Body of pancreas (tissue), 4 donors: ENCODE data around the gene SLC35E3. TPM values are rescaled to one million over a fixed set of nuclear protein-coding genes. Genes with fewer than 3 reads are reported as not detected.

ENCODE experiments used
- ATAC-seq: fragments of 150-250 bp; one replicate; pipeline ENCODE4 v1.9.1; 2016
- DNase-seq, 4 donors: peaks; one replicate each; pipeline ENCODE4 v3.0.0-alpha.2; 2019
- H3K27ac ChIP-seq, 4 donors: fragments of 200-600 bp; sonication (generic); 1 replicate in 3 of 4; 2 replicates in 1 of 4; pipeline versions ENCODE4 v1.5.1 to v1.6.1; 2016 to 2019; ENCODE audit warnings: mild to moderate bottlenecking in 1 of 4, mixed read lengths in 1 of 4, moderate library complexity in 1 of 4
- H3K27me3 ChIP-seq, 2 donors: fragments of 200-600 bp; sonication (generic); one replicate each; pipeline ENCODE4 v1.6.0; 2016; ENCODE audit warnings: mild to moderate bottlenecking in 1 of 2
- H3K36me3 ChIP-seq, 2 donors: fragments of 200-600 bp; sonication (generic); replicated peaks in 1 of 2; 2 replicates each; pipeline ENCODE4 v1.5.1; 2016; ENCODE audit warnings: low read depth in 2 of 2; ENCODE audit not compliant: insufficient read depth in 1 of 2
- H3K4me1 ChIP-seq: fragments of 200-600 bp; sonication (generic); one replicate; pipeline ENCODE4 v1.6.0; 2016
- H3K4me3 ChIP-seq, 2 donors: fragments of 200-600 bp; sonication (generic); 1 replicate in 1 of 2; 2 replicates in 1 of 2; pipeline ENCODE4 v1.5.1; 2016 to 2019
- H3K9me3 ChIP-seq, 3 donors: fragments of 200-600 bp; sonication (generic); 1 replicate in 2 of 3; 2 replicates in 1 of 3; pipeline ENCODE4 v1.5.1; 2016
- CTCF ChIP-seq, 7 experiments: fragments of 450-650 bp in 4 of 7; fragments of 200-600 bp in 3 of 7; sonication (generic) in 3 of 7; IDR thresholded peaks; one replicate each; pipeline ENCODE4 v1.5.1; 2016 to 2019; ENCODE audit warnings: antibody characterized with exemption in 7 of 7
- POLR2A ChIP-seq, 3 donors: fragments of 450-650 bp; IDR thresholded peaks; one replicate each; pipeline ENCODE4 v1.6.1; 2016; ENCODE audit warnings: antibody characterized with exemption in 3 of 3, mild to moderate bottlenecking in 2 of 3
- WGBS, 2 donors: methylation state at CpG; one replicate each; pipeline ENCODE4 v1.1.5; 2017; 5-methylcytosine and 5-hydroxymethylcytosine counted together
- intact Hi-C: fragments of 100-400 bp; cut with DNase I; formaldehyde crosslinking; loops from one replicate; pipeline ENCODE4 v1.15.1; 2023
- total RNA-seq, 2 donors: library from RNA; depleted of rRNA; stranded (reverse); fragments of >200 nt; gene quantifications; one replicate each; pipeline ENCODE4 v1.1.0, GENCODE V29; 2016

Gene SLC35E3
- total RNA-seq, 2 donors from 2014 or later = 2.1 to 2.6 TPM

- Histone ChIP-seq H3K36me3 (peaks cover 8 to 36% of the 10 kb centered on the region in 2 donors), H3K9me3 (no peaks in the 10 kb centered on the region), H3K4me3 (no peak overlapping the region), H3K4me1 (no peaks in the 10 kb centered on the region), H3K27ac (no peak overlapping the region), H3K27me3 (no peaks in the 10 kb centered on the region)
- 95 to 96% methylated on average over 16 of the region's 16 CpGs for WGBS, 2 donors
- no peak for DNase-seq
- intact Hi-C loops = no loop called here
- TF ChIP-seq CTCF (IDR thresholded peaks at IDR 0.05) = no peak
- TF ChIP-seq POLR2A (IDR thresholded peaks at IDR 0.05) = no peak
- ATAC-seq = no peak
Measured at GRCh38 chr12:68824597-68825250, 78.7 kb downstream of the SLC35E3 start.

- WGBS, 2 donors = 91 to 94% methylated on average over 11 of the region's 11 CpGs
- H3K36me3 ChIP-seq = peaks cover 8 to 31% of the 10 kb centered on the region in 2 donors
- intact Hi-C loops = no loop called here
- H3K27ac ChIP-seq = no peak overlapping the region
- H3K9me3 ChIP-seq = no peaks in the 10 kb centered on the region
- H3K27me3 ChIP-seq = no peaks in the 10 kb centered on the region
- H3K4me3 ChIP-seq = no peak overlapping the region
- TF ChIP-seq CTCF (IDR thresholded peaks at IDR 0.05) = no peak
- TF ChIP-seq POLR2A (IDR thresholded peaks at IDR 0.05) = no peak
- no peak for DNase-seq
- no peak for ATAC-seq
- no peaks in the 10 kb centered on the region for H3K4me1 ChIP-seq
Measured at GRCh38 chr12:68825569-68826217, 79.7 kb downstream of the SLC35E3 start.

- Histone ChIP-seq H3K36me3 (peaks cover 8 to 29% of the 10 kb centered on the region in 2 donors), H3K9me3 (no peaks in the 10 kb centered on the region), H3K27me3 (no peaks in the 10 kb centered on the region), H3K27ac (no peak overlapping the region), H3K4me1 (no peaks in the 10 kb centered on the region), H3K4me3 (no peak overlapping the region)
- 84 to 85% methylated on average over 5 of the region's 5 CpGs for WGBS, 2 donors
- no peak for ATAC-seq
- no peak for TF ChIP-seq POLR2A (IDR thresholded peaks at IDR 0.05)
- TF ChIP-seq CTCF (IDR thresholded peaks at IDR 0.05) = no peak
- no peak for DNase-seq
- intact Hi-C loops = no loop called here
Measured at GRCh38 chr12:68827895-68828671, 82.1 kb downstream of the SLC35E3 start.

GRCh38 chr12:68828672-68829068 is 82.7 kb downstream of the SLC35E3 start:
- 80 to 87% methylated on average over 7 of the region's 7 CpGs for WGBS, 2 donors
- TF ChIP-seq CTCF (IDR thresholded peaks at IDR 0.05) = no peak
- no peak for TF ChIP-seq POLR2A (IDR thresholded peaks at IDR 0.05)
- H3K27me3 ChIP-seq = no peaks in the 10 kb centered on the region
- no peaks in the 10 kb centered on the region for H3K4me1 ChIP-seq
- ATAC-seq (no peak), DNase-seq (no peak)
- peaks cover 8 to 30% of the 10 kb centered on the region in 2 donors for H3K36me3 ChIP-seq
- H3K9me3 ChIP-seq = no peaks in the 10 kb centered on the region
- H3K27ac ChIP-seq = no peak overlapping the region
- no peak overlapping the region for H3K4me3 ChIP-seq
- intact Hi-C loops = no loop called here

Other genes with a start within 250 kb of the SLC35E3 start
- gene RAP1B, start 135.3 kb upstream of the SLC35E3 start, total RNA-seq = 10 to 100 TPM; 47.5 to 74.5 TPM
- gene NUP107, start 59.2 kb upstream of the SLC35E3 start, total RNA-seq = 10 to 100 TPM; 29.6 to 34.9 TPM
- 10 to 100 TPM; 54.1 to 93.4 TPM for gene MDM2, start 62.0 kb downstream of the SLC35E3 start, total RNA-seq
- 10 to 100 TPM; 34.6 to 35.0 TPM for gene CPM, start 187.0 kb downstream of the SLC35E3 start, total RNA-seq